Breast epithelium (tissue), 4 donors: ENCODE results near the gene LYAR. TPM values are rescaled to one million over a fixed set of nuclear protein-coding genes. Genes with fewer than 3 reads are reported as not detected.
A peak's percentile ranks its signal among the peaks of the same experiment; 100 is the strongest.
"Not testable (repeated sequence)": the region's sequence is repeated elsewhere in the genome, so short reads cannot be mapped to it uniquely, and the experiment has no call there.

Experiments
- DNase-seq, 2 donors: peaks; one replicate each; pipeline ENCODE4 v3.0.0-alpha.2; 2019; ENCODE audit warnings: low spot score in 2 of 2
- H3K27ac ChIP-seq, 2 donors: fragments of 200-600 bp; sonication (generic) in 1 of 2; one replicate each; pipeline ENCODE4 v1.5.1; 2016 to 2019; ENCODE audit warnings: mild to moderate bottlenecking in 1 of 2
- H3K27me3 ChIP-seq, 2 donors: fragments of 200-600 bp; sonication (generic) in 1 of 2; one replicate each; pipeline versions ENCODE4 v1.5.1 to v1.6.0; 2017 to 2019; ENCODE audit warnings: control low read depth in 1 of 2, mild to moderate bottlenecking in 1 of 2
- H3K36me3 ChIP-seq: fragments of 200-600 bp; one replicate; pipeline ENCODE4 v1.5.1; 2019
- H3K4me1 ChIP-seq, 2 donors: fragments of 200-600 bp; sonication (generic); one replicate each; pipeline ENCODE4 v1.5.1; 2016 to 2019; ENCODE audit warnings: control low read depth in 1 of 2
- H3K4me3 ChIP-seq, 3 donors: fragments of 200-600 bp; sonication (generic); 1 replicate in 2 of 3; 2 replicates in 1 of 3; pipeline ENCODE4 v1.5.1; 2016 to 2019; ENCODE audit warnings: mild to moderate bottlenecking in 3 of 3, moderate library complexity in 2 of 3
- H3K9me3 ChIP-seq, 2 donors: fragments of 200-600 bp; sonication (generic) in 1 of 2; one replicate each; pipeline ENCODE4 v1.5.1; 2016 to 2019; ENCODE audit warnings: control low read depth in 1 of 2
- POLR2A ChIP-seq: fragments of 450-650 bp; IDR thresholded peaks from one replicate; pipeline ENCODE4 v1.6.1; 2016; ENCODE audit warnings: antibody characterized with exemption, mild to moderate bottlenecking, moderate library complexity
- POLR2AphosphoS5 ChIP-seq, 3 donors: sonication (generic); formaldehyde crosslinking; IDR thresholded peaks; one replicate each; pipeline ENCODE4 v1.6.1; 2017; ENCODE audit warnings: antibody characterized with exemption in 3 of 3
- intact Hi-C: fragments of 100-400 bp; cut with DNase I; formaldehyde crosslinking; loops from one replicate; pipeline ENCODE4 v1.15.1; 2023; ENCODE audit warnings: low total_unique reads
- total RNA-seq, 3 donors: library from RNA; depleted of rRNA; stranded (reverse); fragments of >200 nt; gene quantifications; one replicate each; pipeline ENCODE4 v1.1.0, GENCODE V29; 2016
- TF ChIP-seq, protein P1 (sequence below), 3 donors: fragments of 450-650 bp; IDR thresholded peaks; one replicate each; pipeline ENCODE4 v1.5.1; 2016 to 2017; ENCODE audit warnings: antibody characterized with exemption in 3 of 3, mild to moderate bottlenecking in 3 of 3, moderate library complexity in 3 of 3

The LYAR gene
- total RNA-seq, 3 donors from 2014 or later: 11.9 to 17.3 (median 15.1) TPM

DNA sequence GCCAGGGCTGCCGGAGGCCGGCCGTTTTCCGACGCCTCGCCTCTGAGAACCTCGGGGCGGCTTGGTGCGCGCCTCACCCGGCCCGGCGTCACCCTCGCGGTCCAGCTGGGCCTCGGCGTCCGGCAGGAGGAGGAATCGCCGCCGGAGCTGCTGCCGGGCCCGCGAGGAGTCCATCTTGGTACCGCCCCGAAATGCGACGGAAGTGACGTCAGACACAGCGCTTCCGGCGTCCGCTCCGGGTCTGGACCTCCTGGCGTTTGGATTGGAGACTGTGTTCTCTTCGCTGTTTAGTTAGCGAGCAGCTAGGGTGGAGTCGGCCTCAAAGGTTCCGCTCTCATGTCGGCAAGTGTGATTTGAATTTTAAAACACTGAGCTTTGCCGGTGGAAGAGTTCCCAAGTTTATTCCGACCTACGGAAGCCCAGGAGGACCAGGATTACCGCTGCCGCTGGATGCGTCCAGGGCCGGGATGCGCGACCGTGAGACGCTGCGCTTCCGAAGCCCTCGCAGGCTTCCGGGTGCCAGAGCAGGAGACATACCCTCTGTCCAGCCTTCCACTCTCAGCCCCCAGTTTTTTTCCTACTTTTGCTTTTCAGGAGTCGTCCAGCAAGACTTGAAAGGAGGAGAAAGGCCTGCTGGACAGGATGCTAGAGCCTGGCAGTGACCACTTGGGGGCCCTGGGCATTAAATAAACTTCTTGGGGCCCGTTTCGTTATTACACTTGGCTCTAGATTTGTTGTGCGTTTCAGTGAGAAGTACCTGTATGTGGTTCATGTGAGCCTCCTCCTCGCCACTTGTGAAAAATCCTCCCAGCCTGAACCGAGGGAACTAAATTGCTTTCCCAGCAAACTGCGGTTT lies 41.7 kb downstream of the LYAR start, which contains the start of gene TMEM128:
TSS of gene TMEM128 (minus strand) at position 195 of the 856 bp plus-strand sequence. CDS start at position 174, 21 bp downstream.
- intact Hi-C loops: no loop called here
- H3K27ac ChIP-seq: peak within 1 kb of the TSS; percentile 91 to 97
- DNase-seq: peak; percentile 84 to 92
- no peaks in the 10 kb centered on the region for H3K36me3 ChIP-seq
- H3K9me3 ChIP-seq: no peaks in the 10 kb centered on the region
- H3K27me3 ChIP-seq: no peaks in the 10 kb centered on the region
- peak within 1 kb of the TSS; percentile 92 to 96 (median 95) for H3K4me3 ChIP-seq
- TF ChIP-seq, protein P1, sequence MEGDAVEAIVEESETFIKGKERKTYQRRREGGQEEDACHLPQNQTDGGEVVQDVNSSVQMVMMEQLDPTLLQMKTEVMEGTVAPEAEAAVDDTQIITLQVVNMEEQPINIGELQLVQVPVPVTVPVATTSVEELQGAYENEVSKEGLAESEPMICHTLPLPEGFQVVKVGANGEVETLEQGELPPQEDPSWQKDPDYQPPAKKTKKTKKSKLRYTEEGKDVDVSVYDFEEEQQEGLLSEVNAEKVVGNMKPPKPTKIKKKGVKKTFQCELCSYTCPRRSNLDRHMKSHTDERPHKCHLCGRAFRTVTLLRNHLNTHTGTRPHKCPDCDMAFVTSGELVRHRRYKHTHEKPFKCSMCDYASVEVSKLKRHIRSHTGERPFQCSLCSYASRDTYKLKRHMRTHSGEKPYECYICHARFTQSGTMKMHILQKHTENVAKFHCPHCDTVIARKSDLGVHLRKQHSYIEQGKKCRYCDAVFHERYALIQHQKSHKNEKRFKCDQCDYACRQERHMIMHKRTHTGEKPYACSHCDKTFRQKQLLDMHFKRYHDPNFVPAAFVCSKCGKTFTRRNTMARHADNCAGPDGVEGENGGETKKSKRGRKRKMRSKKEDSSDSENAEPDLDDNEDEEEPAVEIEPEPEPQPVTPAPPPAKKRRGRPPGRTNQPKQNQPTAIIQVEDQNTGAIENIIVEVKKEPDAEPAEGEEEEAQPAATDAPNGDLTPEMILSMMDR (IDR thresholded peaks at IDR 0.05): peak; percentile 19 to 43 (median 23)
- TF ChIP-seq POLR2A (peak; percentile 43), POLR2AphosphoS5 (IDR thresholded peaks at IDR 0.05) (peak; percentile 88 to 95 (median 89))
- peaks cover 0 to 10% of the 10 kb centered on the region in 2 donors for H3K4me1 ChIP-seq

DNA sequence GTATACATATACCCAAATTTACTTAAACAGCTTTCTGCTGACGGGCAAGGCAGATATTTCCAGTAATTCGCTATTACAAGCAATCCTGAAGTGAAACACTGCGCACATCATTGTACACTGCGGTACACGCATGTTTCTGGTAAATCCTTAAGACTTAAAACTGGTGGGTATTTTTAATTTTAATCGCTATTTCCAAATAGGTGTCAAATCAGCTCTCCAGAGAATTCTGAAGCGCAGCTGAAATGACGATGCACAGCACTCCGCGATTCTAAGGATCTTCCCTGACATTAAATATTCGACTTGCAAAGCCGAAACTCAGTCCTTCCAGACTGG lies 42.3 kb downstream of the LYAR start:
- TF ChIP-seq POLR2AphosphoS5 (IDR thresholded peaks at IDR 0.05): no peak
- TF ChIP-seq, protein P1 (IDR thresholded peaks at IDR 0.05): no peak
- no peak for TF ChIP-seq POLR2A
- Histone ChIP-seq H3K27ac (peak overlapping the region; percentile 91 to 97), H3K27me3 (no peaks in the 10 kb centered on the region), H3K4me1 (peaks cover 0 to 10% of the 10 kb centered on the region in 2 donors), H3K9me3 (no peaks in the 10 kb centered on the region), H3K4me3 (peak overlapping the region; percentile 92 to 96 (median 95)), H3K36me3 (no peaks in the 10 kb centered on the region)
- intact Hi-C loops: no loop called here
- no peak for DNase-seq

DNA sequence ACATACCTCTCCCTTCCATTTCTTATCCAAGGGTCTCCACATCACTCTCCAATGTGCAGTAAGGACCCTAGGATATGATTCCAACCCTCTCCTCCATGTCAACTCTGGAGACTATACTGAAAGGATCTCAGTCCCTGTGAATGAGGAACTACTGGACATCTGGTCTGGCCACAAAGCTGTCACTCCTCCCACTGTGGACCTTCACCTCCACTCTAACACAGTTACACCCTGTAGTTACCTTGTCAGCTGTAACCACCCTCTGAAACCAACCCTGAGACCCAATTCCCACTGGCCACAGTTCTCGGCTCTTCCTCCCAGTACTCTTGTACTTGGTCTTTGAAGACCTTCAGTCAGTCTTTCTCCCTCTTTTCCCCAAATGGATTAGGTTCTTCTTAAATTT lies 44.8 kb downstream of the LYAR start:
- DNase-seq: no peak
- Histone ChIP-seq H3K27me3 (no peaks in the 10 kb centered on the region), H3K27ac (no peak overlapping the region), H3K9me3 (no peaks in the 10 kb centered on the region), H3K4me3 (no peak overlapping the region), H3K36me3 (no peaks in the 10 kb centered on the region), H3K4me1 (peaks cover 0 to 10% of the 10 kb centered on the region in 2 donors)
- no peak for TF ChIP-seq POLR2A
- no peak for TF ChIP-seq POLR2AphosphoS5 (IDR thresholded peaks at IDR 0.05)
- TF ChIP-seq, protein P1 (IDR thresholded peaks at IDR 0.05): no peak
- intact Hi-C loops: no loop called here

DNA sequence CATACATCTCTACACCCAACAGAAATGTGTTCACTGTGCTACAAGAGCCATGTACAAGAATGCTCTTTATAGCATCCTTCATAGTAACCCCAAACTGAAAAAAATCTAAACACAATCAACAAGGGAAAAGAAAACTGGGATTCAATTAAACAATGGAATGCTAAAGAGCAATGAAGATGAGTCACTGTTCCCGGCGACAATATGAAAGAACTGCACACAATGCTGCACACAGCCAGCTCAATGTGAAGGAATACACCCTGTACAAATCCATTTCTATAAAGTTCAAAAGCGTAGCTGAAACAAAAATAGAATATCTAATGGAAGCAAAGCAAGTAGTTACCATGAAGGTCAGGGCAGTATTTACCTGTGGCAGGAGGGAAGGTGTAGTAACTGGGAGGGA lies 50.4 kb downstream of the LYAR start:
- H3K4me1 ChIP-seq, intact Hi-C loops, H3K9me3 ChIP-seq, H3K4me3 ChIP-seq, H3K36me3 ChIP-seq, H3K27ac ChIP-seq, DNase-seq, H3K27me3 ChIP-seq: not testable (repeated sequence)

DNA sequence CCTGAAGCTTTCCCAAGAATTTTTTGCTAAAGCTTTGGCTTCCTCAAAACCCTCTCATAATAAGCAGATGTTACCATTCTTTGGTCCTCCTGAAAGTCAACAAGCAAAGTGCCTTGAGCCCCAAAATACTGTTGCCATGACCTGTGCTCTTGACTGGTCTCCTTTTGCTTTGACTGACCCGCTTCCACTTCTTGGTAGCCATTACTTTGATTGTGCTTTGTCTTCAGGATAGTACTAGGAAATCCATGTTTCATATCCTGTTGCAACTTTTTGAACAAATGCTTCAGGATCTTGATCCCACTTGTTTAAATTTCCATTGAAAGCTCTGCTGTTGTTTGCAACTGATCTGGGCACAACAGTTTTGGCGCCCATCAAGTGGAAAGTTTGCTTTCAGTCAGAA lies 56.3 kb downstream of the LYAR start:
- DNase-seq: no peak
- Histone ChIP-seq H3K27ac (no peak overlapping the region), H3K27me3 (peaks cover 0 to 12% of the 10 kb centered on the region in 2 donors), H3K9me3 (peaks cover 10 to 15% of the 10 kb centered on the region in 2 donors), H3K36me3 (no peaks in the 10 kb centered on the region), H3K4me3 (no peak overlapping the region), H3K4me1 (no peaks in the 10 kb centered on the region)
- intact Hi-C loops: no loop called here
- TF ChIP-seq, protein P1 (IDR thresholded peaks at IDR 0.05): no peak
- TF ChIP-seq POLR2A (no peak), POLR2AphosphoS5 (IDR thresholded peaks at IDR 0.05) (no peak)
